Nucleus accumbens (tissue), 56 donors: ENCODE measurements around the gene SYCE1.
"Not testable (repeated sequence)": the region's sequence is repeated elsewhere in the genome, so short reads cannot be mapped to it uniquely, and the experiment has no call there.

Source experiments
- DNase-seq, 56 donors: peaks; one replicate each; lab custom pipeline; 2025; lab: John Stamatoyannopoulos, UW

The SYCE1 gene

GRCh38 chr10:133518517-133518916 is 46.9 kb downstream of the SYCE1 start:
- DNase-seq: not testable (repeated sequence)

DNA sequence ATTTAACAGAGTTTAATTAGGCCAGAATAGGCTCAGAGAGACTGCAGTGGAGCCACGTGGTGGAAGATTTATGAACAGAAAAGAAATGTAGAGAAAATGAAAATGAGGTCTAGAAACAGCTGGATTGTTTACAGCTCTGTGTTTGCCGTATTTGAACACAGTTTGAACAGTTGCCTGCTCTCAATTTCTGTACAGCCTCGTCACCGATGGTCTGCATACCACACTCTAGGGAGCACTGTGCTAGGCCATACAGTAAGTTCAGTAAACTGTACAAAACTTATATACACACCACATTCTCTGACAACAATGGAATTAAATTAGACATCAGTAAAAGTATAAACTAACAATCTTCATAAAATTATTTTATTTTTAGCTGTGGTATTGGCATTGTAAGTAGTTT is 49.3 kb downstream of the SYCE1 start:
- no peak for DNase-seq

GRCh38 chr10:133515471-133515870 is 49.9 kb downstream of the SYCE1 start:
- DNase-seq: no peak

DNA sequence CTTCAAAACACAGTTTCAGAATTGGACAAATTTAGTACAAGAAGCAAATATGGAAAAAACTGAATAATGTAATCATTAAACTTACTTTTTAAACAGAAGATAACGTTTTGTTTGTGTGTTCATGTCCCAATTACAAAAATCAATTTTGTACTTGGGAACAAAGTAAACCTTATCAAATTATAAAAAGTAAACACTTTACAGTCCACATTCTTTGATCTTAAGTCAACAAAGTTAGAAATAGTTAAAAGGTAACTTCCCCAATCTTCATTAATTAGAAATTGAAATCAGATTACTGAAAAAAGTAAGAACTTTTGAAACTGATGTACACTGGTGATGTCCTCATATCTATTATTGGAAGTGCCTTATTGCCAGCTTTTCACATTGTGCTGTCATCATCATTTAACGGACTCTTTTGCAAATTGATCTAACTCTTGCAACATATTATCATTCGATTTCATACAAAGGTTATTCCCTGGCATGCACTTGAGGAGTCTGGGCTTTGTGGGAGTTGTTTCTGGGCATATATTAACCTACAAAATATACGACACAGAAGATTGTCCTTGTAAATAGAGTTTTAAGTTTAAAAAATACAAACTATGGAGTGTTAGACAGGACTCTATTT is 53.4 kb downstream of the SYCE1 start:
- DNase-seq: no peak

- no peak for DNase-seq
These were observed 54.0 kb downstream of the SYCE1 start for GRCh38 chr10:133511408-133511807.

DNA sequence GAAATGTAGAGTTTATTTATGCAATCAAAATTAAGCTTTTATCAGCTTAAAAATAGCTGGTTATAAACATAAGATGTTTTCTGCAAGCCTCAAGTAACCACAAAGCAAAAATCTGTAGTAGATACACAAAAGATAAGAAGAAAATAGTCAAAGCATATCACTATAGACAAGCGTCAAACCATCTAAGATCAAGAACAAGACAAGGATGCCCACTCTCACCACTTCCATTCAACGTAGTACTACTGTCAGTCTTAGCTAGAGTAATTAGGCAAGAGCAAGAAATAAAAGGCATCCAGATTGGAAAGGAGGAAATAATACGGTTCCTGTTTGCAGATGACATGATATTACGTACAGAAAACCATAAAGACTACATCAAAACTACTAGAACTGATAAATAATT is 55.7 kb downstream of the SYCE1 start:
- no peak for DNase-seq
